T-cell (primary cell): Measurements from ENCODE around the gene ANKRD63. TPM values are rescaled to one million over a fixed set of nuclear protein-coding genes. Genes with fewer than 3 reads are reported as not detected.

Experiments used
- ATAC-seq, 4 experiments: fragments of 200-7000 bp in 3 of 4; fragments of 150-1000 bp in 1 of 4; cut with Tn5 transposase; replicated peaks in 1 of 4; 1 replicate in 3 of 4; 2 replicates in 1 of 4; pipeline ENCODE4 v1.10.0; 2021; ENCODE audit warnings: moderate library complexity in 3 of 4, mild to moderate bottlenecking in 2 of 4, moderate number of reproducible peaks in 1 of 4
- CTCF ChIA-PET, 2 donors: fragments of 300-600 bp; sonication (Branson Sonifier 250); formaldehyde crosslinking; loops; one replicate each; lab custom pipeline; 2022; ENCODE audit warnings: antibody characterized with exemption in 2 of 2; lab: Charles Lee
- POLR2A ChIA-PET, 2 donors: fragments of 300-600 bp; sonication (Branson Sonifier 250); formaldehyde crosslinking; loops; one replicate each; lab custom pipeline; 2022; ENCODE audit warnings: antibody characterized with exemption in 2 of 2; lab: Charles Lee
- DNase-seq, 35 experiments: peaks; one replicate each; pipeline versions ENCODE4 v3.0.0 to v3.0.0-alpha.2; 2013 to 2023
- H3K27ac ChIP-seq: one replicate; pipeline ENCODE4 v1.5.1; 2013; ENCODE audit warnings: low read length
- H3K27me3 ChIP-seq, 2 experiments: replicated peaks in 1 of 2; 1 replicate in 1 of 2; 2 replicates in 1 of 2; pipeline versions ENCODE4 v1.6.1 to v1.7.0; 2013; ENCODE audit warnings: low read length in 1 of 2, mixed read lengths in 1 of 2; ENCODE audit not compliant: control insufficient read depth in 2 of 2, insufficient read depth in 2 of 2; ENCODE audit errors: extremely low read depth in 1 of 2
- H3K36me3 ChIP-seq, 2 donors: 1 replicate in 1 of 2; 2 replicates in 1 of 2; pipeline versions ENCODE4 v1.6.1 to v1.7.0; 2013; ENCODE audit warnings: low read length in 1 of 2; ENCODE audit not compliant: control insufficient read depth in 2 of 2, insufficient read depth in 1 of 2; ENCODE audit errors: extremely low read depth in 1 of 2
- H3K4me1 ChIP-seq, 2 experiments: 1 replicate in 1 of 2; 2 replicates in 1 of 2; pipeline versions ENCODE4 v1.6.1 to v1.7.0; 2013; ENCODE audit warnings: low read length in 2 of 2, mixed read lengths in 1 of 2; ENCODE audit not compliant: insufficient read depth in 2 of 2, control insufficient read depth in 1 of 2; ENCODE audit errors: extremely low read depth in 1 of 2
- H3K4me3 ChIP-seq, 2 donors: 1 replicate in 1 of 2; 2 replicates in 1 of 2; pipeline versions ENCODE4 v1.5.1 to v1.7.0; 2013; ENCODE audit warnings: mild to moderate bottlenecking in 2 of 2, low read length in 1 of 2, moderate library complexity in 1 of 2; ENCODE audit not compliant: control insufficient read depth in 1 of 2; ENCODE audit errors: extremely low read depth in 1 of 2
- H3K9me3 ChIP-seq: 2 replicates; pipeline ENCODE4 v1.7.0; 2013
- H3K27ac Mint-ChIP-seq, 2 donors: one replicate each; pipeline ENCODE4 v1.8.0; 2020 to 2021; ENCODE audit warnings: mild to moderate bottlenecking in 2 of 2, mixed read lengths in 2 of 2
- H3K27me3 Mint-ChIP-seq, 2 donors: one replicate each; pipeline ENCODE4 v1.8.0; 2021 to 2022; ENCODE audit warnings: mixed read lengths in 2 of 2
- H3K36me3 Mint-ChIP-seq: one replicate; pipeline ENCODE4 v1.8.0; 2021; ENCODE audit warnings: mixed read lengths
- H3K4me1 Mint-ChIP-seq, 3 donors: one replicate each; pipeline ENCODE4 v1.8.0; 2020 to 2022; ENCODE audit warnings: mixed read lengths in 3 of 3, mild to moderate bottlenecking in 1 of 3
- H3K4me3 Mint-ChIP-seq, 3 donors: one replicate each; pipeline ENCODE4 v1.8.0; 2020 to 2022; ENCODE audit warnings: mild to moderate bottlenecking in 3 of 3, mixed read lengths in 3 of 3, moderate library complexity in 3 of 3
- H3K9me3 Mint-ChIP-seq, 3 donors: one replicate each; pipeline ENCODE4 v1.8.0; 2020 to 2022; ENCODE audit warnings: mixed read lengths in 3 of 3
- WGBS: methylation state at CpG from one replicate; pipeline ENCODE4 v1.1.5; 2013; ENCODE audit warnings: missing lambda C conversion rate; ENCODE audit not compliant: insufficient coverage; 5-methylcytosine and 5-hydroxymethylcytosine counted together
- total RNA-seq, 35 experiments: library from RNA in 6 of 35; stranded (reverse) in 6 of 35; fragments of 120-200 nt in 1 of 35; gene quantifications; one replicate each; pipeline versions ENCODE4 v1.2.1 to v1.2.4 and lab custom pipeline; 2013 to 2026

The ANKRD63 gene
- total RNA-seq, 5 donors from 2014 or later (not counting 1 experiment from before 2014, with no cell fraction given): 0.23 to 0.38 TPM; not detected in 3

DNA sequence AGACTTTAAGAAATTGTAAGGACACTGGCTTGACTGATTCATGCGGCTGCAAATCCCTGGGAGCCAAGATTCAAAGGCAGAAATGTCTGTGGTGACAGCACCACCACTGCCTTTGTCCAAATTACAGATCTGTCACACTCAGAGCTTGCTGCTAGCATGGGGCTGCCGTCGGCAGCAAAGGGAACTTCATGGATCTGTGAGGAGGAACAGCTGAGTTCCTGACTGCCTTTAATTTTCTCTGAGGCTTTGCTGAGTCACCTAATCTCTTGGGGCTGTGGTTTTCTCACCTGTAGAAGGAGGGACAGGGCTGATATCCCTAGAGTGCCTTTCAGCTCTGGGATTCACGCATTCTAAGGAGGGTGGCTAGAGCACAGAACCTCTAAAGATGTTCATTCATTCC is 48.1 kb downstream of the ANKRD63 start:
- 93% methylated on average over 2 of the region's 4 CpGs for WGBS
- peaks cover 0 to 11% of the 10 kb centered on the region in 2 experiments for H3K4me1 ChIP-seq
- Mint-ChIP-seq H3K9me3 (no peaks in the 10 kb centered on the region), H3K27me3 (peaks cover 15 to 19% of the 10 kb centered on the region in 2 donors), H3K27ac (no peak overlapping the region), H3K36me3 (no peaks in the 10 kb centered on the region), H3K4me3 (no peak overlapping the region), H3K4me1 (peaks cover 6 to 9% (median 9%) of the 10 kb centered on the region in 3 donors)
- ATAC-seq: no peak
- no peak overlapping the region for H3K4me3 ChIP-seq
- no peaks in the 10 kb centered on the region for H3K9me3 ChIP-seq
- no peaks in the 10 kb centered on the region for H3K36me3 ChIP-seq
- ChIA-PET POLR2A (no interaction called here), CTCF (interaction anchor here in 1 of 2 donors (0.6 kb wide), 1 partner anchor 357 kb away, joined by 4 read pairs; no protein-coding TSS in a partner anchor)
- peaks cover 0 to 18% of the 10 kb centered on the region in 2 experiments for H3K27me3 ChIP-seq
- no peak for DNase-seq
- no peak overlapping the region for H3K27ac ChIP-seq

DNA sequence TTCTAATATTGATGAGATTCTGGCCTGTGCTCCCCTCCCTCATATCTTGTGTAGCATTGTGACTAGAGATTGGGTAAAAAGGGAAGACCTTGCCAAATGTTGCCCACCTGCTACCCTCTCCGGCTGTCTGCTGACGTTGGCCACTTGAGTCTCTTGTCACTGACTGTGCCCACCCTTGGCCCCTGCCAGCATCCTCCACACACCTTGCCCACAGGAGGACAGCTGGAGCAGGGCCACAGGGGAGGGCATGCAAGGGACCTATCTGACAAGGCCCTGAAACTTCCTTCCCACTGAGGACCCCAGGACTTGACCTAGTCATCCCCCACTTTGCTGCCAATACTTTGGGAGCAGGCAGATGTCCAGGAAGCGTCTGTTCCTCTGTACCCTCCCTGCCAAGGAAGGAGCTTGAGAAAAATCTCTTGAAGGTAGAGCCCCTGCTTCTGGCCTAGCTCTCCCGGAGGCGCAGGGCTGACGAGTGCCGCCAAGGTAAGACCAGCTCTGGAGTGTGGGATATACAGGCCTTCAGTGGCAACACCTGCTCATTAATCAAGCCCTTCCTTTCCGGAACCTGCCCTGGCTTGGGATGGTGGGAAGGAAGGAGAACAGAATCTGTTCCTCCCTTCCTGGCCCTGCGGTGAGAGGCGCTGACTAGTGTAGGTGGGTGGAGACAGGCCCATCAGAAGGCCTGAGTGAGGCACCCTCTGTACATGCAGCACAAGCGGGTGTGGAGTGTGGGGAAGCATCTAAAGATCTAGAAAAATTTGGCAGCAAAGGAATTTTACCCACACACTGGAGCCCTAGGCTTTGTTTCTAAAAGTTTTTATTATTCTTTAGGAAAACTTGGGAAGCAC is 48.9 kb downstream of the ANKRD63 start:
- H3K27me3 Mint-ChIP-seq: peaks cover 10 to 13% of the 10 kb centered on the region in 2 donors

DNA sequence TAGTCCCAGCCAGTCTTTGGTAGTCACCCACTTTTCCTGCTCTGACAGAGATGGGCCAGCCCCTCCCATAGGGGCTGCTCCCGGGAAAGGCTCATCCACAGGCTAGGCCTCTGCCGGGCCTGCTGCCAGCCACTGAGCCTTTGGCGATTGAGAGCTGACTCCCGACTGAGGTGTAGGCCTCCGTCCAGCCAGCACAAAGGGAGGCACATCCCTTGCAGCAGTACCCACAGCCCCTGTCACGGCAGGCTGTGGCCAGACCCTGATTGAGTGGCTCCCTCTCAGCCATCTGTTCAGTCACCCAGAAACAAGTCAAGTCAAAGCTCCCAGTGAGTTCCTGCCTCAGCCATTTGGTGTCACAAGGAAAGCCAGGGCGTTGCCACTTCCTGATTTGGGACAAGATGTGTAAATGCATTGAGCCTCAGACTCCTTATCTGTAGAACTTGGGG is 50.2 kb downstream of the ANKRD63 start:
- H3K27ac Mint-ChIP-seq: no peak overlapping the region
- no peak overlapping the region for H3K4me3 ChIP-seq
- no peaks in the 10 kb centered on the region for H3K9me3 Mint-ChIP-seq
- no peaks in the 10 kb centered on the region for H3K36me3 ChIP-seq
- ATAC-seq (no peak), DNase-seq (no peak)
- no peaks in the 10 kb centered on the region for H3K36me3 Mint-ChIP-seq
- no peak overlapping the region for H3K4me3 Mint-ChIP-seq
- no peaks in the 10 kb centered on the region for H3K9me3 ChIP-seq
- no peak overlapping the region for H3K27ac ChIP-seq
- no peaks in the 10 kb centered on the region for H3K4me1 ChIP-seq
- CTCF ChIA-PET: no interaction called here
- 93% methylated on average over 7 of the region's 7 CpGs for WGBS
- H3K4me1 Mint-ChIP-seq: no peaks in the 10 kb centered on the region
- POLR2A ChIA-PET: no interaction called here
- no peaks in the 10 kb centered on the region for H3K27me3 ChIP-seq
- peaks cover 2 to 6% of the 10 kb centered on the region in 2 donors for H3K27me3 Mint-ChIP-seq

More for the DNA sequence above, 48.9 kb downstream of the ANKRD63 start:
- DNase-seq (no peak), ATAC-seq (no peak)
- Histone ChIP-seq H3K4me3 (no peak overlapping the region), H3K9me3 (no peaks in the 10 kb centered on the region), H3K36me3 (no peaks in the 10 kb centered on the region), H3K4me1 (peaks cover 0 to 3% of the 10 kb centered on the region in 2 experiments), H3K27ac (no peak overlapping the region), H3K27me3 (peaks cover 0 to 10% of the 10 kb centered on the region in 2 experiments)
- Mint-ChIP-seq H3K4me3 (no peak overlapping the region), H3K9me3 (no peaks in the 10 kb centered on the region), H3K4me1 (peaks cover 0 to 4% (median 3%) of the 10 kb centered on the region in 3 donors), H3K27ac (no peak overlapping the region), H3K36me3 (no peaks in the 10 kb centered on the region)
- POLR2A ChIA-PET: no interaction called here
- CTCF ChIA-PET: no interaction called here
- 100% methylated on average over 3 of the region's 11 CpGs for WGBS

Other genes starting within 250 kb of the ANKRD63 start
- gene SRP14, start 243.9 kb downstream of the ANKRD63 start, total RNA-seq: 100 to 1,000 TPM; 115 to 128 (median 119) TPM
- gene BMF, start 174.2 kb downstream of the ANKRD63 start, total RNA-seq: 10 to 100 TPM in 3 of 5 donors, 1 to 10 TPM in 2; 6.6 to 46.7 (median 42.4) TPM
- 1 to 10 TPM in 4 of 5 donors, under 1 TPM in 1; 0.79 to 2.2 (median 1.9) TPM for gene BUB1B, start 122.0 kb downstream of the ANKRD63 start, total RNA-seq
- 1 to 10 TPM in 2 of 5 donors, under 1 TPM in 1, not detected in 2; 0.28 to 2.1 (median 1.4) TPM for gene PAK6, start 44.0 kb downstream of the ANKRD63 start, total RNA-seq
- 100 to 1,000 TPM; 242 to 293 (median 245) TPM for gene PLCB2, start 24.9 kb upstream of the ANKRD63 start, total RNA-seq
- 10 to 100 TPM in 1 of 5 donors, 1 to 10 TPM in 4; 5.5 to 10.9 (median 6.4) TPM for gene INAFM2, start 40.6 kb upstream of the ANKRD63 start, total RNA-seq
- gene CCDC9B, start 57.9 kb upstream of the ANKRD63 start, total RNA-seq: 1 to 10 TPM in 4 of 5 donors, under 1 TPM in 1; 0.80 to 2.2 (median 1.7) TPM
- gene PHGR1, start 68.0 kb upstream of the ANKRD63 start, total RNA-seq: under 1 TPM in 1 of 5 donors, not detected in 4; 0.70 TPM
- gene DISP2, start 75.2 kb upstream of the ANKRD63 start, total RNA-seq: 1 to 10 TPM in 1 of 5 donors, under 1 TPM in 4; 0.03 to 1.4 (median 0.18) TPM
- gene KNSTRN, start 99.7 kb upstream of the ANKRD63 start, total RNA-seq: 1 to 10 TPM; 3.8 to 8.0 (median 6.2) TPM
- gene IVD, start 122.7 kb upstream of the ANKRD63 start, total RNA-seq: 10 to 100 TPM; 52.3 to 89.8 (median 81.4) TPM
- 10 to 100 TPM; 31.1 to 50.9 (median 48.1) TPM for gene BAHD1, start 157.9 kb upstream of the ANKRD63 start, total RNA-seq
- 10 to 100 TPM in 2 of 5 donors, 1 to 10 TPM in 3; 5.8 to 13.3 (median 9.9) TPM for gene CHST14, start 187.9 kb upstream of the ANKRD63 start, total RNA-seq